GM19463 (cell line): Measurements from ENCODE around the gene PLCH1.

Source experiments
- ATAC-seq: cut with Tn5 transposase; IDR thresholded peaks from one replicate; pipeline ENCODE4 v1.9.1; 2021; ENCODE audit warnings: mild to moderate bottlenecking, moderate library complexity; ENCODE audit not compliant: unreplicated experiment

PLCH1 gene

GRCh38 chr3:155744626-155745324 lies at the start of gene PLCH1:
Gene PLCH1 (minus strand): TSS chr3:155745071. CDS start chr3:155704224, 40,847 bp downstream.
- ATAC-seq: peak; percentile 50

- no peak for ATAC-seq
Observed at GRCh38 chr3:155792532-155792931, 47.7 kb upstream of the PLCH1 start.

GRCh38 chr3:155791190-155791589 lies 46.3 kb upstream of the PLCH1 start:
- ATAC-seq: no peak

- no peak for ATAC-seq
Observed at GRCh38 chr3:155790272-155790925, 45.5 kb upstream of the PLCH1 start.

GRCh38 chr3:155785662-155786295 lies 40.9 kb upstream of the PLCH1 start:
- no peak for ATAC-seq

GRCh38 chr3:155782390-155782953 lies 37.6 kb upstream of the PLCH1 start:
- no peak for ATAC-seq

GRCh38 chr3:155780291-155780690 lies 35.4 kb upstream of the PLCH1 start:
- ATAC-seq: no peak

- ATAC-seq: no peak
Observed at GRCh38 chr3:155778462-155778861, 33.6 kb upstream of the PLCH1 start.

GRCh38 chr3:155772801-155773200 lies 27.9 kb upstream of the PLCH1 start:
- ATAC-seq: no peak

- ATAC-seq: no peak
Observed at GRCh38 chr3:155771126-155771525, 26.3 kb upstream of the PLCH1 start.

- ATAC-seq: no peak
Observed at GRCh38 chr3:155766206-155766605, 21.3 kb upstream of the PLCH1 start.

- no peak for ATAC-seq
Observed at GRCh38 chr3:155763870-155764463, 19.1 kb upstream of the PLCH1 start.

- ATAC-seq: no peak
Observed at GRCh38 chr3:155760653-155761052, 15.8 kb upstream of the PLCH1 start.

- no peak for ATAC-seq
Observed at GRCh38 chr3:155757577-155757976, 12.7 kb upstream of the PLCH1 start.

- ATAC-seq: no peak
Observed at GRCh38 chr3:155753038-155753639, 8.3 kb upstream of the PLCH1 start.

GRCh38 chr3:155748611-155749365 lies 3.9 kb upstream of the PLCH1 start:
- no peak for ATAC-seq

- no peak for ATAC-seq
Observed at GRCh38 chr3:155747946-155748290, 3.0 kb upstream of the PLCH1 start.

- no peak for ATAC-seq
Observed at GRCh38 chr3:155747286-155747945, 2.5 kb upstream of the PLCH1 start.

- no peak for ATAC-seq
Observed at GRCh38 chr3:155746703-155747102, 1.8 kb upstream of the PLCH1 start.
